ENCODE data around the gene MBD4. TPM values are rescaled to one million over a fixed set of nuclear protein-coding genes. Genes with fewer than 3 reads are reported as not detected.

Gene MBD4
- total RNA-seq, 2 experiments from 2014 or later, result 62.0 to 63.9 TPM

GRCh38 chr3:129404610-129405009, 35.1 kb downstream of the MBD4 start:
- H3K36me3 Mint-ChIP-seq (ENCODE audit: low read depth), result peaks cover under 1% of the 10 kb centered on the region
- Histone ChIP-seq H3K27ac (ENCODE audit: low read depth in 1 of 2, low read length in 2 of 2) (no peak overlapping the region), H3K4me1 (ENCODE audit: insufficient read depth, low read length) (peaks cover 6% of the 10 kb centered on the region), H3K27me3 (ENCODE audit: control insufficient read depth in 1 of 2, insufficient read depth in 2 of 2, low read length in 2 of 2) (no peaks in the 10 kb centered on the region), H3K9me3 (ENCODE audit: control insufficient read depth in 1 of 2, insufficient read depth in 1 of 2, low read length in 2 of 2) (no peaks in the 10 kb centered on the region), H3K4me3 (ENCODE audit: low read length) (no peak overlapping the region), H3K36me3 (ENCODE audit: insufficient read depth, low read length) (no peaks in the 10 kb centered on the region)
- H3K27ac Mint-ChIP-seq, result no peak overlapping the region
- intact Hi-C loops (cut with DNase I, micrococcal nuclease), result no loop called here
- no peak overlapping the region for H3K4me3 Mint-ChIP-seq
- peaks cover 2% of the 10 kb centered on the region for H3K4me1 Mint-ChIP-seq (ENCODE audit: low read depth)
- no peaks in the 10 kb centered on the region for H3K27me3 Mint-ChIP-seq
- TF ChIP-seq CTCF (IDR thresholded peaks at IDR 0.05), result no peak
- CTCF ChIA-PET, result no interaction called here
- POLR2A ChIA-PET, result no interaction called here
- no peaks in the 10 kb centered on the region for H3K9me3 Mint-ChIP-seq
- ATAC-seq (ENCODE audit: poor library complexity) (no peak), DNase-seq (no peak)

- H3K27me3 Mint-ChIP-seq, result no peaks in the 10 kb centered on the region
- Histone ChIP-seq H3K4me3 (ENCODE audit: low read length) (no peak overlapping the region), H3K4me1 (ENCODE audit: insufficient read depth, low read length) (peaks cover 7% of the 10 kb centered on the region), H3K9me3 (ENCODE audit: control insufficient read depth in 1 of 2, insufficient read depth in 1 of 2, low read length in 2 of 2) (no peaks in the 10 kb centered on the region), H3K36me3 (ENCODE audit: insufficient read depth, low read length) (no peaks in the 10 kb centered on the region), H3K27me3 (ENCODE audit: control insufficient read depth in 1 of 2, insufficient read depth in 2 of 2, low read length in 2 of 2) (no peaks in the 10 kb centered on the region), H3K27ac (ENCODE audit: low read depth in 1 of 2, low read length in 2 of 2) (no peak overlapping the region)
- ATAC-seq (ENCODE audit: poor library complexity), result no peak
- intact Hi-C loops (cut with DNase I, micrococcal nuclease), result no loop called here
- ChIA-PET CTCF (interaction anchor here (0.7 kb wide), 1 partner anchor 35 kb away, joined by 3 read pairs; no protein-coding TSS in a partner anchor), POLR2A (no interaction called here)
- no peak for DNase-seq
- H3K36me3 Mint-ChIP-seq (ENCODE audit: low read depth), result peaks cover 5% of the 10 kb centered on the region
- no peak overlapping the region for H3K4me3 Mint-ChIP-seq
- H3K27ac Mint-ChIP-seq, result no peak overlapping the region
- H3K9me3 Mint-ChIP-seq, result no peaks in the 10 kb centered on the region
- TF ChIP-seq CTCF (IDR thresholded peaks at IDR 0.05), result no peak
- peaks cover 7% of the 10 kb centered on the region for H3K4me1 Mint-ChIP-seq (ENCODE audit: low read depth)
These were observed 35.6 kb downstream of the MBD4 start for GRCh38 chr3:129404130-129404529.

DNA sequence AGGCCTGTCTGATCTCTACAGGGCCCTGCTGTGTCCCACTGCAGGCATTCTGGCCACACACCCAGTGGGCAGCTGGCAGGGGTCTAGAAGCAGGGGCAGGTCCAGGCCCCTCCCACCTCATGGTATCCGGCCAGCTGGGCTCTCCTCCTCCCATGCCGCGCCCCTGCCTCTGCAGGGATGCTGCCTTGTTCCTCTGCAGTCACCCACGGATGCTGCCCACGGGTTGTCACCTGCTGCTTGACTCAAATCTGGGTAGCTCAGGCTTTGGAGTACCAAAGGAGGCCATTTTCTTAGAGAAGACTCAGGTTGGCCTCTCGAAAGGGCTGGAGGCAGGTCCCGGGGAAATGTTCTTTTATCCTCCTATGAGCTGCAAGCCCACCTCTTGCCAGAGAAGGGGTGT, 36.3 kb downstream of the MBD4 start:
- no peaks in the 10 kb centered on the region for H3K9me3 Mint-ChIP-seq
- H3K4me1 ChIP-seq (ENCODE audit: insufficient read depth, low read length), result peaks cover 11% of the 10 kb centered on the region
- H3K36me3 ChIP-seq (ENCODE audit: insufficient read depth, low read length), result no peaks in the 10 kb centered on the region
- H3K27me3 Mint-ChIP-seq, result no peaks in the 10 kb centered on the region
- no peaks in the 10 kb centered on the region for H3K27me3 ChIP-seq (ENCODE audit: control insufficient read depth in 1 of 2, insufficient read depth in 2 of 2, low read length in 2 of 2)
- no peak overlapping the region for H3K4me3 Mint-ChIP-seq
- no peaks in the 10 kb centered on the region for H3K9me3 ChIP-seq (ENCODE audit: control insufficient read depth in 1 of 2, insufficient read depth in 1 of 2, low read length in 2 of 2)
- no peak for ATAC-seq (ENCODE audit: poor library complexity)
- no peak overlapping the region for H3K4me3 ChIP-seq (ENCODE audit: low read length)
- no peak for DNase-seq
- ChIA-PET POLR2A (no interaction called here), CTCF (no interaction called here)
- intact Hi-C loops (cut with DNase I, micrococcal nuclease), result no loop called here
- TF ChIP-seq CTCF (IDR thresholded peaks at IDR 0.05), result no peak
- no peak overlapping the region for H3K27ac Mint-ChIP-seq
- peaks cover 12% of the 10 kb centered on the region for H3K4me1 Mint-ChIP-seq (ENCODE audit: low read depth)
- peaks cover 11% of the 10 kb centered on the region for H3K36me3 Mint-ChIP-seq (ENCODE audit: low read depth)
- H3K27ac ChIP-seq (ENCODE audit: low read depth in 1 of 2, low read length in 2 of 2), result no peak overlapping the region

Measured in CD4-positive, alpha-beta T cell (primary cell).